Mammary microvascular endothelial cell (primary cell): ENCODE results near the gene HYAL1. TPM values are rescaled to one million over a fixed set of nuclear protein-coding genes. Genes with fewer than 3 reads are reported as not detected.

Experiments used
- total RNA-seq: library from RNA; depleted of rRNA; stranded (reverse); fragments of >200 nt; gene quantifications from 2 replicates; pipeline ENCODE4 v1.2.3, GENCODE V29; 2015

HYAL1 gene
- 5.1 and 9.8 TPM in 2 replicates for total RNA-seq

GRCh38 chr3:50303013-50303815, at the start of gene HYAL1:
Gene HYAL1, minus strand, starts transcription at chr3:50303574. Its CDS starts 618 bp downstream, at chr3:50302956.

GRCh38 chr3:50350527-50351322, 47.4 kb upstream of the HYAL1 start, which contains the start of the genes CYB561D2 and NPRL2:
Gene CYB561D2, plus strand, starts transcription at chr3:50350862. Its CDS starts 572 bp downstream, at chr3:50351434.
Gene NPRL2, minus strand, starts transcription at chr3:50350775. Its CDS starts 123 bp downstream, at chr3:50350652.

GRCh38 chr3:50345586-50346234, 42.3 kb upstream of the HYAL1 start, which contains the start of gene ZMYND10:
Gene ZMYND10, minus strand, starts transcription at chr3:50345732. Its CDS starts 153 bp downstream, at chr3:50345579.

GRCh38 chr3:50340448-50341329, 37.3 kb upstream of the HYAL1 start, which contains the start of gene RASSF1:
Gene RASSF1, minus strand, starts transcription at chr3:50340836. Its CDS starts 31 bp downstream, at chr3:50340805.

GRCh38 chr3:50327943-50328691, 24.7 kb upstream of the HYAL1 start, which contains the start of gene TUSC2:
Gene TUSC2, minus strand, starts transcription at chr3:50328223. Its CDS starts 124 bp downstream, at chr3:50328099.

GRCh38 chr3:50322386-50323091, 19.2 kb upstream of the HYAL1 start, which contains the start of gene HYAL2:
Gene HYAL2, minus strand, starts transcription at chr3:50322745. Its CDS starts 2,256 bp downstream, at chr3:50320489.

GRCh38 chr3:50298836-50299637, 4.3 kb downstream of the HYAL1 start, which contains the start of the genes HYAL3 and NAA80:
Gene HYAL3, minus strand, starts transcription at chr3:50299405. Its CDS starts 3,803 bp downstream, at chr3:50295602.
Gene NAA80, minus strand, starts transcription at chr3:50299405. Its CDS starts 1,942 bp downstream, at chr3:50297463.

GRCh38 chr3:50292159-50293078, 11.0 kb downstream of the HYAL1 start, which contains the start of gene IFRD2:
Gene IFRD2, minus strand, starts transcription at chr3:50292429. Its CDS starts 155 bp downstream, at chr3:50292274.

GRCh38 chr3:50278880-50279224, 24.5 kb downstream of the HYAL1 start, which contains the start of gene LSMEM2:
Gene LSMEM2, plus strand, starts transcription at chr3:50279087. Its CDS starts 27 bp downstream, at chr3:50279114.

GRCh38 chr3:50268703-50269451, 34.5 kb downstream of the HYAL1 start, which contains the start of gene SEMA3B:
Gene SEMA3B, plus strand, starts transcription at chr3:50269147. Its CDS starts 94 bp downstream, at chr3:50269241.

Other genes starting within 250 kb of the HYAL1 start
- gene RBM5, start 214.7 kb downstream of the HYAL1 start, total RNA-seq, result 60.9 and 68.9 TPM in 2 replicates
- gene SEMA3F, start 148.2 kb downstream of the HYAL1 start, total RNA-seq, result 160 and 166 TPM in 2 replicates
- 0.13 TPM in 1 of 2 replicates, not detected in the other for gene GNAT1, start 112.0 kb downstream of the HYAL1 start, total RNA-seq
- 0.20 TPM in 1 of 2 replicates, not detected in the other for gene SLC38A3, start 98.3 kb downstream of the HYAL1 start, total RNA-seq
- 644 and 665 TPM in 2 replicates for gene GNAI2, start 67.4 kb downstream of the HYAL1 start, total RNA-seq
- gene SEMA3B, start 34.4 kb downstream of the HYAL1 start, total RNA-seq, result 0.05 TPM in 1 of 2 replicates, not detected in the other
- gene LSMEM2, start 24.5 kb downstream of the HYAL1 start, total RNA-seq, result not detected in 2 replicates
- gene IFRD2, start 11.1 kb downstream of the HYAL1 start, total RNA-seq, result 150 and 170 TPM in 2 replicates
- 6.6 and 15.1 TPM in 2 replicates for gene HYAL3, start 4.2 kb downstream of the HYAL1 start, total RNA-seq
- gene NAA80, start 4.2 kb downstream of the HYAL1 start, total RNA-seq, result 11.6 and 16.2 TPM in 2 replicates
- gene HYAL2, start 19.2 kb upstream of the HYAL1 start, total RNA-seq, result 505 and 575 TPM in 2 replicates
- gene TUSC2, start 24.6 kb upstream of the HYAL1 start, total RNA-seq, result 46.2 and 59.0 TPM in 2 replicates
- gene RASSF1, start 37.3 kb upstream of the HYAL1 start, total RNA-seq, result 29.8 and 33.4 TPM in 2 replicates
- gene ZMYND10, start 42.2 kb upstream of the HYAL1 start, total RNA-seq, result not detected in 2 replicates
- gene NPRL2, start 47.2 kb upstream of the HYAL1 start, total RNA-seq, result 15.0 and 15.5 TPM in 2 replicates
- 37.2 and 39.8 TPM in 2 replicates for gene CYB561D2, start 47.3 kb upstream of the HYAL1 start, total RNA-seq
- 61.1 and 68.4 TPM in 2 replicates for gene TMEM115, start 55.9 kb upstream of the HYAL1 start, total RNA-seq
- 0.05 TPM in 1 of 2 replicates, not detected in the other for gene CACNA2D2, start 200.1 kb upstream of the HYAL1 start, total RNA-seq